Measurements from ENCODE around the gene ZNF280B.

DNA sequence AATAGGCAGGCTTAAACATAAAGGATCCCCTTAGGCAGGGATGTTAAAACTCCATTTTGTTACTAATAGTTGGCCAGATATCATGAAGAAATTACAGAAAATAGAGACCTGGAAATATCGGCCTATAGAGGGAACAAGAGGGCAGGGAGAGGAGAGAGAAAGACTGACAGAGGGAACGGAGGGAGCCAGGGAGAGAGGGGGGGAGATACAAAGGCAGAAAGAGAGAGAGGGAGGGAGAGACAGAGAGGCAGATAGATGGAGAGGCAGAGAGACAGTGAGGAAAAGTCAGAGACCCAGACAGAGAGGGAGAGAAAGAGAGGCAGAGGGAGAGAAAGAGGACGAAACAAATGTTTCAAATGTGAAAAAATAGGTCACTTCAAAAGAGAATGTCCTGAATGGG, 53.5 kb downstream of the ZNF280B start:
- TF ChIP-seq, protein P1, sequence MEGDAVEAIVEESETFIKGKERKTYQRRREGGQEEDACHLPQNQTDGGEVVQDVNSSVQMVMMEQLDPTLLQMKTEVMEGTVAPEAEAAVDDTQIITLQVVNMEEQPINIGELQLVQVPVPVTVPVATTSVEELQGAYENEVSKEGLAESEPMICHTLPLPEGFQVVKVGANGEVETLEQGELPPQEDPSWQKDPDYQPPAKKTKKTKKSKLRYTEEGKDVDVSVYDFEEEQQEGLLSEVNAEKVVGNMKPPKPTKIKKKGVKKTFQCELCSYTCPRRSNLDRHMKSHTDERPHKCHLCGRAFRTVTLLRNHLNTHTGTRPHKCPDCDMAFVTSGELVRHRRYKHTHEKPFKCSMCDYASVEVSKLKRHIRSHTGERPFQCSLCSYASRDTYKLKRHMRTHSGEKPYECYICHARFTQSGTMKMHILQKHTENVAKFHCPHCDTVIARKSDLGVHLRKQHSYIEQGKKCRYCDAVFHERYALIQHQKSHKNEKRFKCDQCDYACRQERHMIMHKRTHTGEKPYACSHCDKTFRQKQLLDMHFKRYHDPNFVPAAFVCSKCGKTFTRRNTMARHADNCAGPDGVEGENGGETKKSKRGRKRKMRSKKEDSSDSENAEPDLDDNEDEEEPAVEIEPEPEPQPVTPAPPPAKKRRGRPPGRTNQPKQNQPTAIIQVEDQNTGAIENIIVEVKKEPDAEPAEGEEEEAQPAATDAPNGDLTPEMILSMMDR (IDR thresholded peaks at IDR 0.05), result no peak
- TF ChIP-seq POLR2AphosphoS5 (IDR thresholded peaks at IDR 0.05; ENCODE audit: low read depth, low read length) (no peak), TCF7L2 (IDR thresholded peaks at IDR 0.05; ENCODE audit: low read depth, low read length) (no peak), SIN3A (IDR thresholded peaks at IDR 0.05; ENCODE audit: borderline replicate concordance, insufficient read depth, low read depth, low read length) (no peak)
- TF ChIP-seq, protein P2, sequence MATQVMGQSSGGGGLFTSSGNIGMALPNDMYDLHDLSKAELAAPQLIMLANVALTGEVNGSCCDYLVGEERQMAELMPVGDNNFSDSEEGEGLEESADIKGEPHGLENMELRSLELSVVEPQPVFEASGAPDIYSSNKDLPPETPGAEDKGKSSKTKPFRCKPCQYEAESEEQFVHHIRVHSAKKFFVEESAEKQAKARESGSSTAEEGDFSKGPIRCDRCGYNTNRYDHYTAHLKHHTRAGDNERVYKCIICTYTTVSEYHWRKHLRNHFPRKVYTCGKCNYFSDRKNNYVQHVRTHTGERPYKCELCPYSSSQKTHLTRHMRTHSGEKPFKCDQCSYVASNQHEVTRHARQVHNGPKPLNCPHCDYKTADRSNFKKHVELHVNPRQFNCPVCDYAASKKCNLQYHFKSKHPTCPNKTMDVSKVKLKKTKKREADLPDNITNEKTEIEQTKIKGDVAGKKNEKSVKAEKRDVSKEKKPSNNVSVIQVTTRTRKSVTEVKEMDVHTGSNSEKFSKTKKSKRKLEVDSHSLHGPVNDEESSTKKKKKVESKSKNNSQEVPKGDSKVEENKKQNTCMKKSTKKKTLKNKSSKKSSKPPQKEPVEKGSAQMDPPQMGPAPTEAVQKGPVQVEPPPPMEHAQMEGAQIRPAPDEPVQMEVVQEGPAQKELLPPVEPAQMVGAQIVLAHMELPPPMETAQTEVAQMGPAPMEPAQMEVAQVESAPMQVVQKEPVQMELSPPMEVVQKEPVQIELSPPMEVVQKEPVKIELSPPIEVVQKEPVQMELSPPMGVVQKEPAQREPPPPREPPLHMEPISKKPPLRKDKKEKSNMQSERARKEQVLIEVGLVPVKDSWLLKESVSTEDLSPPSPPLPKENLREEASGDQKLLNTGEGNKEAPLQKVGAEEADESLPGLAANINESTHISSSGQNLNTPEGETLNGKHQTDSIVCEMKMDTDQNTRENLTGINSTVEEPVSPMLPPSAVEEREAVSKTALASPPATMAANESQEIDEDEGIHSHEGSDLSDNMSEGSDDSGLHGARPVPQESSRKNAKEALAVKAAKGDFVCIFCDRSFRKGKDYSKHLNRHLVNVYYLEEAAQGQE (IDR thresholded peaks at IDR 0.05; ENCODE audit: insufficient read depth in 1 of 2, low read depth in 2 of 2, low read length in 1 of 2), result no peak

Data from Panc1 (cell line).